Endothelial cell of umbilical vein (primary cell): Measurements from ENCODE around the gene LIN7B. TPM values are rescaled to one million over a fixed set of nuclear protein-coding genes. Genes with fewer than 3 reads are reported as not detected.

Source experiments
- BruUV-seq: library from RNA; stranded (reverse); fragments of 400-500 nt; replicated peaks from 2 replicates; lab custom pipeline; 2021; lab: Mats Ljungman, UMichigan
- CTCF ChIA-PET: fragments of 300-600, 350-600 bp; sonication (Branson Sonifier 250); formaldehyde crosslinking; loops from one replicate; lab custom pipeline; 2021; ENCODE audit warnings: antibody characterized with exemption, inconsistent platforms; lab: Charles Lee
- POLR2A ChIA-PET: fragments of 300-600, 350-600 bp; sonication (Branson Sonifier 250); formaldehyde crosslinking; loops from one replicate; lab custom pipeline; 2021; ENCODE audit warnings: antibody characterized with exemption, inconsistent platforms; lab: Charles Lee
- DNase-seq: peaks from one replicate; pipeline ENCODE4 v3.0.0-alpha.2; 2011; ENCODE audit warnings: low read depth, low spot score
- FAIRE-seq: peaks from 2 replicates; lab custom pipeline; 2011; peaks lifted over from hg19 to GRCh38; lab: Jason Lieb, UNC
- H2AFZ ChIP-seq: 2 replicates; pipeline ENCODE4 v1.6.0; 2012; ENCODE audit warnings: low read depth, low read length, control low read depth, inconsistent platforms
- H3K27ac ChIP-seq: 2 replicates; pipeline ENCODE4 v1.5.1; 2011; ENCODE audit warnings: low read depth, mild to moderate bottlenecking, control low read depth, low read length, moderate library complexity; ENCODE audit not compliant: insufficient read depth
- H3K27me3 ChIP-seq, 2 experiments: 2 replicates each; pipeline versions ENCODE4 v1.6.0 to v1.6.1; 2011; ENCODE audit warnings: low read length in 2 of 2, mixed read lengths in 1 of 2; ENCODE audit not compliant: control insufficient read depth in 2 of 2, insufficient read depth in 2 of 2
- H3K36me3 ChIP-seq, 2 experiments: 2 replicates in 1 of 2; 3 replicates in 1 of 2; pipeline ENCODE4 v1.5.1; 2011; ENCODE audit warnings: low read length in 2 of 2, mild to moderate bottlenecking in 1 of 2, moderate library complexity in 1 of 2; ENCODE audit not compliant: control insufficient read depth in 2 of 2, insufficient read depth in 2 of 2; ENCODE audit errors: extremely low read depth in 1 of 2
- H3K4me1 ChIP-seq: 3 replicates; pipeline ENCODE4 v1.5.1; 2011; ENCODE audit warnings: mild to moderate bottlenecking, low read length; ENCODE audit not compliant: control insufficient read depth, insufficient read depth; ENCODE audit errors: extremely low read depth
- H3K4me2 ChIP-seq: 2 replicates; pipeline ENCODE4 v1.6.1; 2011; ENCODE audit warnings: low read length, control low read depth, mixed read lengths; ENCODE audit not compliant: insufficient read depth
- H3K4me3 ChIP-seq, 3 experiments: fragments of 200-600 bp in 1 of 3; sonication (generic), shearing (Covaris generic) in 1 of 3; replicated peaks in 1 of 3; 2 replicates each; pipeline ENCODE4 v1.5.1; 2011 to 2016; ENCODE audit warnings: control low read depth in 3 of 3, low read length in 3 of 3, mild to moderate bottlenecking in 2 of 3, inconsistent platforms in 1 of 3, low read depth in 1 of 3, moderate library complexity in 1 of 3; ENCODE audit not compliant: insufficient read depth in 1 of 3
- H3K79me2 ChIP-seq: 2 replicates; pipeline ENCODE4 v1.6.0; 2012; ENCODE audit warnings: low read length, inconsistent platforms; ENCODE audit not compliant: control insufficient read depth, insufficient read depth
- H3K9ac ChIP-seq: replicated peaks from 2 replicates; pipeline ENCODE3; 2011; ENCODE audit warnings: low read length, control low read depth; ENCODE audit not compliant: insufficient read depth; ENCODE audit errors: extremely low read depth
- H3K9me1 ChIP-seq: replicated peaks from 3 replicates; pipeline ENCODE4 v1.6.0; 2011; ENCODE audit warnings: mild to moderate bottlenecking, low read length; ENCODE audit not compliant: control insufficient read depth, insufficient read depth; ENCODE audit errors: extremely low read depth
- H3K9me3 ChIP-seq: replicated peaks from 2 replicates; pipeline ENCODE4 v1.5.1; 2012; ENCODE audit warnings: low read length, inconsistent platforms; ENCODE audit not compliant: control insufficient read depth, insufficient read depth
- H4K20me1 ChIP-seq: replicated peaks from 2 replicates; pipeline ENCODE3; 2011; ENCODE audit warnings: mild to moderate bottlenecking, low read length; ENCODE audit not compliant: control insufficient read depth, insufficient read depth; ENCODE audit errors: extremely low read depth
- EZH2 ChIP-seq: IDR thresholded peaks from 2 replicates; pipeline ENCODE4 v1.6.1; 2012; ENCODE audit warnings: borderline replicate concordance, low read depth, mild to moderate bottlenecking, moderate library complexity, low read length, inconsistent platforms; ENCODE audit not compliant: severe bottlenecking
- FOS ChIP-seq: IDR thresholded peaks from 2 replicates; pipeline ENCODE4 v1.6.1; 2011; ENCODE audit warnings: mild to moderate bottlenecking, low read length, moderate library complexity, borderline replicate concordance; ENCODE audit not compliant: insufficient read depth
- GATA2 ChIP-seq: IDR thresholded peaks from 2 replicates; pipeline ENCODE4 v1.7.0; 2011; ENCODE audit warnings: low read depth, mild to moderate bottlenecking, moderate library complexity, mixed read lengths, low read length; ENCODE audit not compliant: insufficient read length, insufficient read depth
- JUN ChIP-seq: IDR thresholded peaks from 2 replicates; pipeline ENCODE4 v1.6.1; 2011; ENCODE audit warnings: borderline replicate concordance, low read depth; ENCODE audit not compliant: insufficient read length, insufficient read depth
- MYC ChIP-seq: IDR thresholded peaks from one replicate; pipeline ENCODE4 v1.6.1; 2011; ENCODE audit warnings: mild to moderate bottlenecking, low read depth, low read length
- POLR2A ChIP-seq: IDR thresholded peaks from 2 replicates; pipeline ENCODE4 v1.6.1; 2012; ENCODE audit warnings: low read depth, mild to moderate bottlenecking, control low read depth, low read length
- POLR2AphosphoS5 ChIP-seq: IDR thresholded peaks from 2 replicates; pipeline ENCODE4 v1.6.1; 2012; ENCODE audit warnings: low read depth, mild to moderate bottlenecking, control low read depth, low read length, moderate library complexity; ENCODE audit not compliant: insufficient read depth
- dilution Hi-C: fragments of 300-500 bp; cut with MboI; formaldehyde crosslinking; loops from one replicate; pipeline ENCODE4 v1.15.0; 2019; ENCODE audit warnings: low sequenced_read_pairs; ENCODE audit not compliant: extremely low pct_ligation_motif_present
- intact Hi-C: fragments of 100-400 bp; cut with micrococcal nuclease; formaldehyde crosslinking; loops from one replicate; pipeline ENCODE4 v1.10.0; 2022
- polyA plus RNA-seq, 4 experiments: library from polyadenylated mRNA; depleted of rRNA in 3 of 4; stranded (reverse) in 3 of 4; unstranded in 1 of 4; fragments of >200 nt; gene quantifications; 2 replicates each; pipeline versions ENCODE4 v1.2.1 to v1.2.3, GENCODE V29; 2011 to 2012; ENCODE audit warnings: missing spikeins in 1 of 4
- total RNA-seq: library from RNA; stranded (reverse); gene quantifications from 2 replicates; pipeline ENCODE4 v1.2.3, GENCODE V29; 2021
- TF ChIP-seq, protein P1 (sequence below): IDR thresholded peaks from 2 replicates; pipeline ENCODE4 v1.6.1; 2011; ENCODE audit not compliant: insufficient read depth, insufficient read length
- TF ChIP-seq, protein P2 (sequence below), 2 donors: IDR thresholded peaks; 1 replicate in 1 of 2; 2 replicates in 1 of 2; pipeline ENCODE4 v1.5.1; 2011; ENCODE audit warnings: low read length in 2 of 2, mild to moderate bottlenecking in 2 of 2, moderate library complexity in 2 of 2, control low read depth in 1 of 2, inconsistent platforms in 1 of 2, low read depth in 1 of 2; ENCODE audit not compliant: insufficient read depth in 1 of 2; ENCODE audit errors: extremely low read depth in 1 of 2

LIN7B gene
- total and polyA plus RNA-seq, 2 donors (not counting 3 experiments of a cell fraction or from before 2014, with no cell fraction given) = 2.2 to 4.2 TPM

DNA sequence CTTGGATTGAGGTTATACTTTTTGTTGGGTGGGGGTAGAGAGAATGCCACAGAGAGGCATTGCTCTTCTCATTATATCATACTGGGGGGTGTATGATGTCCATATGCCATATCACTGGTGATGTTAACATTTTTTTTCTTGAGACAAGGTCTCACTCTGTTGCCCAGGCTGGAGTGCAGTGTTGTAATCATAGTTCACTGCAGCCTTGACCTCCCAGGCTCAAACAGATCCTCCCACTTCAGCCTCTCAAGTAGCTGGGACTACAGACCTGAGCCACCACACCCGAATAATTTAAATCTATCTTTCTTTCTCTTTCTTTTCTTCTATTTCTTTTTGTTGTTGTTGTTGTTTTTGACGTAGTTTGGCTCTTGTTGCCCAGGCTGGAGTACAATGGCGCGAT is 33.8 kb upstream of the LIN7B start:
- peaks cover under 1% of the 10 kb centered on the region for H3K79me2 ChIP-seq
- H3K9me1 ChIP-seq = no peaks in the 10 kb centered on the region
- ChIA-PET POLR2A (no interaction called here), CTCF (no interaction called here)
- H3K27me3 ChIP-seq = peaks cover 2 to 3% of the 10 kb centered on the region in 2 experiments
- no peak for DNase-seq
- H3K4me3 ChIP-seq = no peak overlapping the region
- H3K9me3 ChIP-seq = no peaks in the 10 kb centered on the region
- H3K36me3 ChIP-seq = no peaks in the 10 kb centered on the region
- BruUV-seq = no TSS peak
- H3K27ac ChIP-seq = no peak overlapping the region
- no peak for FAIRE-seq
- H3K9ac ChIP-seq = no peak overlapping the region
- no peak for TF ChIP-seq POLR2A
- dilution Hi-C loops = no loop called here
- no peak overlapping the region for H2AFZ ChIP-seq
- no peaks in the 10 kb centered on the region for H3K4me1 ChIP-seq
- intact Hi-C loops = no loop called here
- no peak overlapping the region for H3K4me2 ChIP-seq
- no peaks in the 10 kb centered on the region for H4K20me1 ChIP-seq

DNA sequence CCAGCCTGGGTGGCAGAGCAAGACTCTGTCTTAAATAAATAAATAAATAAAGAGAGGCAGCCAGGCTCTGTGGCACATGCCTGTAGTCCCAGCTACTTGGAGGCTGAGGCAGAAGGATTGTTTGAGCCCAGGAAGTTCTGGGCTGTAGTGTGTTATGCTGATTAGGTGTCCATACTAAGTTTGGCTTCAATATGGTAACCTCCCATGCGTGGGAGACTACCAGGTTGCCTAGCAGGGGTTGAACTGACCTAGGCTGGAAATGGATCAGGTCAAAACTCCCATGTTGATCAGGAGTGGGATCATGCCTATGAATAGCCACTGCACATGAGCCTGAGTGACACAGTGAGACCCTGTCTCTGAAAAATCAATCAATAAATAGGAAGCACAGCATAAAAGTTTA is 32.9 kb upstream of the LIN7B start:
- peaks cover 10% of the 10 kb centered on the region for H3K79me2 ChIP-seq
- H3K4me1 ChIP-seq = peaks cover 3% of the 10 kb centered on the region
- peaks cover 2 to 3% of the 10 kb centered on the region in 2 experiments for H3K27me3 ChIP-seq
- no TSS peak for BruUV-seq
- ChIA-PET CTCF (interaction anchor here (2.2 kb wide), 1 partner anchor 126 kb away, joined by 6 read pairs; no protein-coding TSS in a partner anchor), POLR2A (no interaction called here)
- H3K27ac ChIP-seq = no peak overlapping the region
- no peak overlapping the region for H2AFZ ChIP-seq
- intact Hi-C loops = no loop called here
- no peak for TF ChIP-seq JUN
- no peak for TF ChIP-seq EZH2
- TF ChIP-seq, protein P1, sequence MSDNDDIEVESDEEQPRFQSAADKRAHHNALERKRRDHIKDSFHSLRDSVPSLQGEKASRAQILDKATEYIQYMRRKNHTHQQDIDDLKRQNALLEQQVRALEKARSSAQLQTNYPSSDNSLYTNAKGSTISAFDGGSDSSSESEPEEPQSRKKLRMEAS = no peak
- TF ChIP-seq POLR2A = no peak
- no peak for TF ChIP-seq MYC
- TF ChIP-seq GATA2 = no peak
- TF ChIP-seq, protein P2, sequence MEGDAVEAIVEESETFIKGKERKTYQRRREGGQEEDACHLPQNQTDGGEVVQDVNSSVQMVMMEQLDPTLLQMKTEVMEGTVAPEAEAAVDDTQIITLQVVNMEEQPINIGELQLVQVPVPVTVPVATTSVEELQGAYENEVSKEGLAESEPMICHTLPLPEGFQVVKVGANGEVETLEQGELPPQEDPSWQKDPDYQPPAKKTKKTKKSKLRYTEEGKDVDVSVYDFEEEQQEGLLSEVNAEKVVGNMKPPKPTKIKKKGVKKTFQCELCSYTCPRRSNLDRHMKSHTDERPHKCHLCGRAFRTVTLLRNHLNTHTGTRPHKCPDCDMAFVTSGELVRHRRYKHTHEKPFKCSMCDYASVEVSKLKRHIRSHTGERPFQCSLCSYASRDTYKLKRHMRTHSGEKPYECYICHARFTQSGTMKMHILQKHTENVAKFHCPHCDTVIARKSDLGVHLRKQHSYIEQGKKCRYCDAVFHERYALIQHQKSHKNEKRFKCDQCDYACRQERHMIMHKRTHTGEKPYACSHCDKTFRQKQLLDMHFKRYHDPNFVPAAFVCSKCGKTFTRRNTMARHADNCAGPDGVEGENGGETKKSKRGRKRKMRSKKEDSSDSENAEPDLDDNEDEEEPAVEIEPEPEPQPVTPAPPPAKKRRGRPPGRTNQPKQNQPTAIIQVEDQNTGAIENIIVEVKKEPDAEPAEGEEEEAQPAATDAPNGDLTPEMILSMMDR (IDR thresholded peaks at IDR 0.05; ENCODE audit: extremely low read depth in 1 of 2, insufficient read depth in 1 of 2, low read depth in 1 of 2, low read length in 2 of 2) = no peak
- TF ChIP-seq POLR2AphosphoS5 = no peak
- no peak for TF ChIP-seq FOS
- H3K4me3 ChIP-seq = no peak overlapping the region
- no peaks in the 10 kb centered on the region for H3K9me3 ChIP-seq
- H3K4me2 ChIP-seq = no peak overlapping the region
- FAIRE-seq (no peak), DNase-seq (no peak)
- H3K9me1 ChIP-seq = no peaks in the 10 kb centered on the region
- H3K36me3 ChIP-seq = no peaks in the 10 kb centered on the region
- no peaks in the 10 kb centered on the region for H4K20me1 ChIP-seq
- H3K9ac ChIP-seq = no peak overlapping the region
- dilution Hi-C loops = no loop called here
